Subcutaneous adipose tissue (tissue), 4 donors: ENCODE data around the gene USP34. TPM values are rescaled to one million over a fixed set of nuclear protein-coding genes. Genes with fewer than 3 reads are reported as not detected.

Source experiments
- total RNA-seq, 4 donors: library from RNA; depleted of rRNA; stranded (reverse); fragments of >200 nt; gene quantifications; one replicate each; pipeline ENCODE4 v1.1.0, GENCODE V29; 2016
- TF ChIP-seq, protein P1 (sequence below): fragments of 450-650 bp; IDR thresholded peaks from one replicate; pipeline ENCODE4 v1.5.1; 2016; ENCODE audit warnings: low read depth, mild to moderate bottlenecking, control low read depth, antibody characterized with exemption, moderate library complexity

The USP34 gene
- total RNA-seq, 4 donors from 2014 or later: 137 to 225 (median 148) TPM

DNA sequence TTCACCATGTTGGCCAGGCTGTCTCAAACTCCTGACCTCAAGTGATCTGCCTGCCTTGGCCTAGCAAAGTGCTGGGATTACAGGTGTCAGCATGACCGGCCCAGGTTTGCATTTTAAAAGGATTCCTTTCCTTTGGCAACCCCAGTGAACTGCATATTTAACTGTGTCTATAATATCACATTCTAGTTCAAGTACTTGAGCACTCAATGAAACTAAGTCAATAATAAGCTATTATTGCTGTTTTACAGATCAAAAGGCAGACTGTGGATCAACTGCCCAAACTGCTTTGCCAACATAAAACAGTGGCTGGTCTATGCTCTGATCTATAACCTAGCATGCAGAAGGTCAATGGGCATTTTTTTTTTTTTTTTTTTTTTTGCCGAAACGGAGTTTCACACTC lies 144.5 kb downstream of the USP34 start:
- TF ChIP-seq, protein P1, sequence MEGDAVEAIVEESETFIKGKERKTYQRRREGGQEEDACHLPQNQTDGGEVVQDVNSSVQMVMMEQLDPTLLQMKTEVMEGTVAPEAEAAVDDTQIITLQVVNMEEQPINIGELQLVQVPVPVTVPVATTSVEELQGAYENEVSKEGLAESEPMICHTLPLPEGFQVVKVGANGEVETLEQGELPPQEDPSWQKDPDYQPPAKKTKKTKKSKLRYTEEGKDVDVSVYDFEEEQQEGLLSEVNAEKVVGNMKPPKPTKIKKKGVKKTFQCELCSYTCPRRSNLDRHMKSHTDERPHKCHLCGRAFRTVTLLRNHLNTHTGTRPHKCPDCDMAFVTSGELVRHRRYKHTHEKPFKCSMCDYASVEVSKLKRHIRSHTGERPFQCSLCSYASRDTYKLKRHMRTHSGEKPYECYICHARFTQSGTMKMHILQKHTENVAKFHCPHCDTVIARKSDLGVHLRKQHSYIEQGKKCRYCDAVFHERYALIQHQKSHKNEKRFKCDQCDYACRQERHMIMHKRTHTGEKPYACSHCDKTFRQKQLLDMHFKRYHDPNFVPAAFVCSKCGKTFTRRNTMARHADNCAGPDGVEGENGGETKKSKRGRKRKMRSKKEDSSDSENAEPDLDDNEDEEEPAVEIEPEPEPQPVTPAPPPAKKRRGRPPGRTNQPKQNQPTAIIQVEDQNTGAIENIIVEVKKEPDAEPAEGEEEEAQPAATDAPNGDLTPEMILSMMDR: no peak

DNA sequence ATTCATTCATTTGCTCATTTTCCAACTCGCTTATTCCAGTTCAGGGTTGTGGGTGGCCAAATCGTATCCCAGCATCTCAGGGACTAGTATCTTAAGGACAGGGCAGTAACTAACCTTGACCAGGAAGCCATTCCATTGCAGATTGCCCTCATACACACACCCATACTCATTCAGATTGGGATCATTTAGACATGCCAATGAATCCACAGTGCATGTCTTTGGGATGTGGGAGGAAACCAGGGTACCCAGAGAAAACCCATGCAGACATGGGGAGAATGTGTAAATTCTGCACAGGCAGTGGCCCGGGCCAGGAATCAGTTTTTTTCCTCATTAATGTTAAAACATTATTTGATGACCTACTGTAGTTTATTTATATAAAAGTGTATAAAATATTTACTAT lies 150.7 kb downstream of the USP34 start:
- TF ChIP-seq, protein P1: no peak

DNA sequence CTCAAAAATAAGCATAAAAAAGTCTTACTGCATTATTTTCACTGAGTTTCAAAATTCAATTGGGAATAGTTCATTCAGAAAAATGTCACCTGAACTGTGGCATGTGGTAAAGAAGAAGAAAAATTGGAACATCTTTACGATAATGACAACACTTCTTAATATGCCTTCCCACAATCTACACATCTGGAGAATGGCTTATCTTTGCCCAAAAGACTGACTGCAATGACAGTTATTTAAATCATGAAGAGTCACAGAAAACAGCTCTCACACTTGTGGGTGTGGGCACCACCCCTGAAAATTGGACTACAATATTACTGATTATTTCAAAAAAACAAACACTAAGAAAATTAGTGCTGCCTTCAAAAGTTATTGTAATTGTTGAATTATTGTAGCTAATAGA lies 152.3 kb downstream of the USP34 start:
- TF ChIP-seq, protein P1: no peak

DNA sequence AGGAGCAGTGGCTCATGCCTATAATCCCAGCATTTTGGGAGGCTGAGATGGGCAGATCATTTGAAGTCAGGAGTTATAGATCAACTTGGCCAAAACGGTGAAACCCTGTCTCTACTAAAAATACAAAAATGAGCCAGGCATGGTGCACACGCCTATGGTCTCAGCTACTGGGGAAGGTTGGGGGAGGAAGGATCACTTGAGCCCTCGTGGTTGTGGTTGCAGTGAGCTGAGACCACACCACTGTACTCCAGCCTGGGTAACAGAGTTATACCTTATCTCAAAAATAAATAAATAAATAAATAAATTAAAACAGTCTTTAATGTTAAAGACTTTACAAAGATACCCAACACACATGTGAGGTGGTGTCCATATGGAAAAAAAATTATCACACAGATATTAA lies 174.9 kb downstream of the USP34 start:
- TF ChIP-seq, protein P1: no peak

GRCh38 chr2:61291851-61292575 lies 178.9 kb downstream of the USP34 start:
- TF ChIP-seq, protein P1: no peak

DNA sequence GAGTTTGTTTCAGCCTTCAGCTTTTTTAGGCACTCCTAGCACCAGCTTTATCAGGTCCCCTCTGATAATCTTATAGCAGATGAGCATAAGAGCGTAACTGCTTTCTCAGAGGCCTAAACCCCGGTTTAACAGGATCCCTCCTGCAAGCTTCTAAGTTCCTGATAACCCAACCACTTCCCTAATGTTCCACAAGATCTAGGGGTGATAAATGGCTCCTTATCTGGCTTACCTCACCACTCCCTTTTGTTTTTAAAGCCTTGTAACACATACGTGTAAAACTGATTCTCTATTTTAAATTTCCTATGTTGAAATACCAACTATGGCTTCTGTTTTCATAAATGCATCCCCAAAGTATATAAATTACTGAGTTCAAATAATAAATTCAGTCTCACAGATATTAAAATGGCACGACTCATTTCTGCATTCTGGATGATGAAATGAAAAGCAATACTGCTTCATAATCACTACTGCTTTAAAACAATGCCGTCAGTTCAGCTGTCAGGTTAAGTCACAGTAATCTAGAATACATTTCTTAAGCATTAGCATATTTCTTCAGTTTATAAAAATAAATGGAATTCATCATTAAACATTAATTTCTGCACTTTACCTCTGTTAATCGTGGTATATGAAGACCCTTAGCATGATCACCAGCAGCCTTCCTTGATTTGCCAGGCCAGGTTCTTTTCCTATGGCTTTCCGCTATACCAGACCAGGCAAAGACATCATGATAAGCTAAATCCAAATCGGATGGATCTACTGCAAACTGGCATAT lies 182.6 kb downstream of the USP34 start:
- TF ChIP-seq, protein P1: no peak

DNA sequence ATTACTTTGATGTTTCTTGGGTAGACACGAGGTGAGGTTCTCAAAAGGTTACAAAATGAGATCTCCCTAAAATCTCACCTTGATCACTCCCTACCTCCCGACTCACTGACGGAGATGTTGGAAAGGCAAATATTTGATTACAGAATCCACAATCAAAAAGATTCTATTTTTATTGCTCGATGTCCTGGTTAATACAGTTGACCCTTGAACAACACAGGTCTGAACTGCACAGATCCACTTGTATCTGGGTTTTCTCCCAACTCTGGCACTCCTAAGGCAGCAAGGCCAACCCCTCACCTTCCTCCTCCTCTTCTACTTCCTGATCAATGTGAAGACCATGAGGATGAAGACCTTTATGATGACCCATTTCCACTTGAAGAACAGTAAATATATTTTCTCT lies 183.6 kb downstream of the USP34 start:
- TF ChIP-seq, protein P1: no peak
